DOHH2 (cell line): Measurements from ENCODE around the gene COA7.

Experiments
- H3F3A ChIP-seq: fragments of 200-600 bp; sonication (generic), shearing (Covaris generic); 2 replicates; pipeline ENCODE4 v1.6.0; 2016; ENCODE audit warnings: antibody characterized with exemption, mild to moderate bottlenecking; ENCODE audit not compliant: control insufficient read depth, insufficient read depth
- H3K27ac ChIP-seq: fragments of 200-600 bp; sonication (generic); 2 replicates; pipeline ENCODE4 v1.5.1; 2014; ENCODE audit warnings: low read depth, mild to moderate bottlenecking, low read length, moderate library complexity
- H3K27me3 ChIP-seq: fragments of 200-600 bp; sonication (generic); 2 replicates; pipeline ENCODE4 v1.6.1; 2014; ENCODE audit warnings: mild to moderate bottlenecking, low read length, mixed read lengths; ENCODE audit not compliant: control insufficient read depth
- H3K36me3 ChIP-seq: fragments of 200-600 bp; sonication (generic); 2 replicates; pipeline ENCODE4 v1.6.1; 2014; ENCODE audit warnings: mild to moderate bottlenecking, low read length, moderate library complexity, mixed read lengths; ENCODE audit not compliant: control insufficient read depth
- H3K4me1 ChIP-seq: fragments of 200-600 bp; sonication (generic); 2 replicates; pipeline ENCODE4 v1.6.1; 2014; ENCODE audit warnings: mild to moderate bottlenecking, low read length, mixed read lengths; ENCODE audit not compliant: control insufficient read depth
- H3K4me2 ChIP-seq: fragments of 200-600 bp; sonication (generic); 2 replicates; pipeline ENCODE4 v1.6.0; 2014; ENCODE audit warnings: mild to moderate bottlenecking, low read length, moderate library complexity
- H3K4me3 ChIP-seq: fragments of 200-600 bp; sonication (generic); 2 replicates; pipeline ENCODE4 v1.5.1; 2014; ENCODE audit warnings: mild to moderate bottlenecking, low read length, mixed read lengths
- H3K79me2 ChIP-seq: fragments of 200-600 bp; sonication (generic); 2 replicates; pipeline ENCODE4 v1.6.1; 2014; ENCODE audit warnings: mild to moderate bottlenecking, low read length, mixed read lengths; ENCODE audit not compliant: control insufficient read depth
- H3K9me2 ChIP-seq: fragments of 200-600 bp; sonication (generic); replicated peaks from 2 replicates; pipeline ENCODE4 v1.6.1; 2014; ENCODE audit warnings: mild to moderate bottlenecking, low read length, mixed read lengths; ENCODE audit not compliant: control insufficient read depth
- H3K9me3 ChIP-seq: fragments of 200-600 bp; sonication (generic); 2 replicates; pipeline ENCODE4 v1.6.1; 2014; ENCODE audit warnings: antibody characterized with exemption, low read length, mixed read lengths; ENCODE audit not compliant: control insufficient read depth, insufficient read depth
- H4K20me1 ChIP-seq: fragments of 200-600 bp; sonication (generic); 2 replicates; pipeline ENCODE4 v1.6.0; 2014; ENCODE audit warnings: low read depth, mild to moderate bottlenecking, antibody characterized with exemption, low read length, moderate library complexity; ENCODE audit not compliant: control insufficient read depth, insufficient read depth
- CTCF ChIP-seq: fragments of 200-600 bp; sonication (generic); IDR thresholded peaks from one replicate; pipeline ENCODE4 v1.5.1; 2014; ENCODE audit warnings: antibody characterized with exemption, mild to moderate bottlenecking, low read depth, low read length; ENCODE audit not compliant: poor library complexity, severe bottlenecking
- EZH2phosphoT487 ChIP-seq: fragments of 200-600 bp; sonication (generic); IDR thresholded peaks from 2 replicates; pipeline ENCODE4 v1.6.1; 2017; ENCODE audit warnings: borderline replicate concordance, mild to moderate bottlenecking, antibody characterized with exemption, low read length, moderate library complexity, mixed read lengths

Gene COA7

DNA sequence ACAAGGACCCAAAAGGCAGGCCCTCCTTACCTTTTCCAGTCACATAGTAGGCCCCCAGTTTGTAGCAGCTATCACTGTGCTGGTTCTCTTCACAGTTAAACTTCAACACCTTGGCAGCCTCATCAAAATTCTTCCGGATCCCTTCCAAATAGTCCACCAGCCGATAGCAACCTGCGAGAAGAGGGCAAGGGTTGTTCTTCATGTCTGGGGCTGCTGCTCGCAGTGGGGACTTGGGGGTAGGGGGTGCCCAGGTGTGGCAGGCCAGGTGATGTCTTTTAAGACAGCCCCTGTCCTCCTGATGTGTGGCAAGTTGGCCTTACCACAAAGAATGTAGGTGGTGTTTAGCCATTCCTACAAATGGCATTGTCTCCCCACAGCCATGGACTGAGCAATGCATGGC, 5.5 kb downstream of the COA7 start:
- Histone ChIP-seq H3K79me2 (peaks cover 61% of the 10 kb centered on the region), H4K20me1 (no peaks in the 10 kb centered on the region), H3K4me2 (no peak overlapping the region), H3K4me1 (peaks cover 18% of the 10 kb centered on the region), H3K36me3 (peaks cover 51% of the 10 kb centered on the region), H3K4me3 (no peak overlapping the region), H3K9me3 (no peaks in the 10 kb centered on the region), H3K27ac (no peak overlapping the region), H3K9me2 (no peaks in the 10 kb centered on the region), H3K27me3 (no peaks in the 10 kb centered on the region), H3F3A (no peaks in the 10 kb centered on the region; the same call in 1 of the 2 replicates)
- TF ChIP-seq EZH2phosphoT487 (no peak), CTCF (no peak)

DNA sequence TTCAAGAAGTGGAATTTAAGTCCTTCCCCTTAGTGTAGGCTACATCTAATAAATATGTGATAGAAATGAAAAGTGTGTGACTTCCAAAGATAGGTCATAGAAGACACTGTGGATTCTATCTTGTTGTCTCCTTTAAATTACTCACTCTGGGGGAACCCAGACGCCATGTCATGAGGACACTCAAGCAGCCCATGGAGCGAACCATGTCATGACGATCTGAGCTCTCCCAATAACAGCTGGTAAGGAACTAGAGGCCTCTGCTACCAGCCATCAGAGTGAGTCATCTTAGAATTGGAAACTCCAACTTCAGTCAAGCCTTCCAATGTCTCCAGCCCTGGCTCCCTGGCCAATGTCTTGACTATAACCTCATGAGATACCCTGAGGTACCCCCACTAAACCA, 6.3 kb downstream of the COA7 start:
- no peaks in the 10 kb centered on the region for H4K20me1 ChIP-seq
- H3K9me3 ChIP-seq: no peaks in the 10 kb centered on the region
- H3K27me3 ChIP-seq: no peaks in the 10 kb centered on the region
- TF ChIP-seq CTCF: no peak
- no peak for TF ChIP-seq EZH2phosphoT487
- no peaks in the 10 kb centered on the region for H3K9me2 ChIP-seq
- peaks cover 13% of the 10 kb centered on the region for H3K4me1 ChIP-seq
- H3K4me3 ChIP-seq: no peak overlapping the region
- no peak overlapping the region for H3K4me2 ChIP-seq
- no peak overlapping the region for H3K27ac ChIP-seq
- peaks cover 52% of the 10 kb centered on the region for H3K79me2 ChIP-seq
- H3K36me3 ChIP-seq: peaks cover 60% of the 10 kb centered on the region
- H3F3A ChIP-seq: peaks cover 1% of the 10 kb centered on the region; the same call in 1 of the 2 replicates

DNA sequence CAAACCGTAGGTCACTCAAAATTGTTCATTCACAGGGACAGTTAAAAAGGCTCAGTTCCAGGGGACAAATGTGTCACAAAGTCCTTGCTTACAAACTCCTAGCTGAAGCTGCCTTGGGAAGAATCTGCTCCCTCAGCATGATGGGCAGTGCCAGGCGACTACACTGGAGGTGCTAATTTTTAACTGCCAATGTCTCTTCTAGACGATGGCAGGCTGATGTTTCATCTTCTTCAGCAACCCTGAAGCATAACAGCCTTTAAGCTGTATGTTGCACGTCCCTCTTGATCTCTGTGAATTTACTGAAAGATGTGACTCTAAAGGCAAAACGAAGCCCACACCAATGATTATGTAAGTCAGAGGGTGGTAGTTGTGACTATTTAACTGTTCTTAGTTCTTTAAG, 11.3 kb downstream of the COA7 start:
- no peaks in the 10 kb centered on the region for H3K9me3 ChIP-seq
- no peak overlapping the region for H3K4me2 ChIP-seq
- peaks cover 61% of the 10 kb centered on the region for H3K36me3 ChIP-seq
- no peaks in the 10 kb centered on the region for H3K27me3 ChIP-seq
- no peak overlapping the region for H3K27ac ChIP-seq
- no peaks in the 10 kb centered on the region for H4K20me1 ChIP-seq
- H3K9me2 ChIP-seq: no peaks in the 10 kb centered on the region
- peaks cover 5% of the 10 kb centered on the region; the same call in 1 of the 2 replicates for H3K79me2 ChIP-seq
- H3K4me1 ChIP-seq: no peaks in the 10 kb centered on the region
- no peak for TF ChIP-seq CTCF
- TF ChIP-seq EZH2phosphoT487: no peak
- H3F3A ChIP-seq: peaks cover 3% of the 10 kb centered on the region; the same call in 1 of the 2 replicates
- H3K4me3 ChIP-seq: no peak overlapping the region
